GM18519 (cell line): ENCODE data around the gene SLC16A1.
"Not testable (repeated sequence)": the region's sequence is repeated elsewhere in the genome, so short reads cannot be mapped to it uniquely, and the experiment has no call there.

Experiments
- ATAC-seq: cut with Tn5 transposase; IDR thresholded peaks from one replicate; pipeline ENCODE4 v1.9.1; 2021; ENCODE audit warnings: mild to moderate bottlenecking, moderate library complexity; ENCODE audit not compliant: unreplicated experiment, low FRiP score

The SLC16A1 gene

GRCh38 chr1:112888630-112889029 lies 67.4 kb downstream of the SLC16A1 start:
- ATAC-seq: no peak

DNA sequence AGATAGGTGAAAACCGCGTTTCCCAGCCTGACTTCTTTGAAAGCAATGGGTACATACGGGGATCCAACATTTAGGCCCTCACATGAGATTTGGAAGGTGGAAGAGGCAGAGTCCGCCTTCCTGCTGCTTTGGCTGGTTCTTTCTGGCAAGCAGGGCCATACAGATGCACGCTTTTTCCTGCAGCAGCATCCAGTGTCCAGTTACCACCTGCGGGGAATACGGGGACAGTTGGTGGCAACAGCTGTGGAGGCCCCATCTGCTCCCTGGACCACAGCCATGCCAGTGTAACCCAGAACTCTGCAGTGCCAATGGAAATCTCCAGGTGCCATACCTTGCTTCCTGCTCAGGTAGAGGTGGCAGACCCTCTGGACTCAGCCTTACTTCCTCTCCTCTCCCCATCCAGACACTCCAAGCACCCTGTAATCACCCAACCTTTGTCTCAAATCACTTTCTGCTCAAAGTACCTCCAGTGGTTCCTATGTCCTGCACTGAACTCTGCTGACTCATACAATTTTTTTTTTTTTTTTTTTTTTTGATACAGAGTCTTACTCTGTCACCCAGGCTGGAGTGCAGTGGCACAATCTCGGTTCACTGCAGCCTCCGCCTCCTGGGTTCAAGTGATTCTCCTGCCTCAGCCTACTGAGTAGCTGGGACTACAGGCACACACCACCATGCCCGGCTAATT lies 68.3 kb downstream of the SLC16A1 start:
- ATAC-seq: no peak

DNA sequence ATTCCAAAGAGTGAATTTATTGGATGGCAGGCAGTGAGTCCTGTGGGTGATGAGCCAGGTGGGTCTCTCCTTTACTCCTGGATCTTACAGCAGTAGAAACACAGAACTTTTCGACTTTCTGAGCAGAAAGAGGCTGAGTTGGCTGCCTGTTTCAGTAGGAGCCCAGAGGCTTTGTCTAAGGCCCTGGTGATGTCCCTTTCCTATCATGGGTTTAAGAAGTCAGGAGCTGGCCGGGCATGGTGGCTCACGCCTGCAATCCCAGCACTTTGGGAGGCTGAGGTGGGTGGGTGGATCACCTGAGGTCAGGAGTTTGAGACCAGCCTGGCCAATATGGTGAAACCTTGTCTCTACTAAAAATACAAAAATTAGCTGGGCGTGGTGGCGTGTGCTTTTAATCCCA lies 71.0 kb downstream of the SLC16A1 start:
- not testable (repeated sequence) for ATAC-seq

- ATAC-seq: no peak
These were observed 73.7 kb downstream of the SLC16A1 start for GRCh38 chr1:112882271-112882744.

- no peak for ATAC-seq
These were observed 74.3 kb downstream of the SLC16A1 start for GRCh38 chr1:112881742-112882127.

DNA sequence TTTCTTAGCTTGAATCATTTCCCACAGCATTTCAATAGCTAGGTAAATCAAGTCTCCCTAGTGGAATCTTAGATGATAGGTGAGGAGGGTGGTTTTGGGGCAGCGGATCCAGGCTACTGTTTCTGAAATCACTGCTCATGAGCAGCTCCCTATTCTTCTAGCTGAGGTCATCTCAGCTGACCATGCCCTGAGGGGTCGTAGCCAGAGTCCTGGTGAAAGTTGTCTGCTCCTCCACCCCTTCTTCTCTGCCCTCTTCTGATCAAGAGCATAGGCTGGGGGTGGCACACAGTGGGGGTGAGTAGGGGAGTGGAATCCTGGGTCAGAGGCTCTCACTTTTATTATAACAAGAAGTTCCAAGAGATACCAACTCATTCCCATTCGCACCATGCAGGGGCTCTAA lies 76.2 kb downstream of the SLC16A1 start:
- ATAC-seq: no peak

GRCh38 chr1:112878321-112878720 lies 77.7 kb downstream of the SLC16A1 start:
- ATAC-seq: no peak

- no peak for ATAC-seq
These were observed 78.2 kb downstream of the SLC16A1 start for GRCh38 chr1:112877750-112878149.

- no peak for ATAC-seq
These were observed 79.7 kb downstream of the SLC16A1 start for GRCh38 chr1:112876315-112876714.

- ATAC-seq: no peak
These were observed 83.4 kb downstream of the SLC16A1 start for GRCh38 chr1:112872551-112872962.

GRCh38 chr1:112870887-112871646 lies 84.9 kb downstream of the SLC16A1 start:
- ATAC-seq: no peak

DNA sequence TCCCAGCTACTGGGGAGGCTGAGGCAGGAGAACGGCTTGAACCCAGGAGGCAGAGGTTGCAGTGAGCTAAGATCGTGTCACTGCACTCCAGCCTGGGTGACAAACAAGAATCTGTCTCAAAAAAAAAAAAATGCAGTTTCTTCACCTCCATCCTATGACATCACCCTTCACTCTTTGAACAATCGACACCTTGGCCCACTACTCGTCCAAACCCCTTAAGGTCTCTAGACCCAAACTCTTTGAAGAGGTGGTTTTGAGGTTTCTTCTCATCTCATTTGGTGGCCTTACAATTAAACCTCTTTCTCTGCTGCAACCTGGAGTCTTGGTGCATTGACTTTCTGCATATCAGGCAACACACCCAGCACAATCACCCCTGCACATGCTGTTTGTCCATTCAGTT lies 86.1 kb downstream of the SLC16A1 start:
- ATAC-seq: no peak

DNA sequence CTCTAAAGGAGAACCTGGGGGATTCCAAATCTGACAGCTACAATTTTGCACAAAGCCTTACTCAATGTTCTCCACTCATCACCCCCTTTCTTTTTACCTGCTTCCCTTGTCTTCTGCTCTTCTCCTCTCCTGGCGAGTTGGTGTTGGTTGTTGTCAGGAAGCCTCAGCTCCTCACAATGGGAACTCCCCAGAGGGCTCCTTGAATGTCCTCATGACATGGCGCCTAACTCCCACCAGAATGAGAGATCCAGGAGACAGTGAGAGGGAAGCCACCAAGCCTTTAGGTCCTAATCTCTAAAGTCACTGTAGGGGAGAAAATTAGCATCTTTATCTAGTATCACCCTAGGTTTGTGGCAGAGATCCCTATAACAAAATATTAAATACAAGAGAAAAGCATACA lies 87.8 kb downstream of the SLC16A1 start:
- no peak for ATAC-seq

DNA sequence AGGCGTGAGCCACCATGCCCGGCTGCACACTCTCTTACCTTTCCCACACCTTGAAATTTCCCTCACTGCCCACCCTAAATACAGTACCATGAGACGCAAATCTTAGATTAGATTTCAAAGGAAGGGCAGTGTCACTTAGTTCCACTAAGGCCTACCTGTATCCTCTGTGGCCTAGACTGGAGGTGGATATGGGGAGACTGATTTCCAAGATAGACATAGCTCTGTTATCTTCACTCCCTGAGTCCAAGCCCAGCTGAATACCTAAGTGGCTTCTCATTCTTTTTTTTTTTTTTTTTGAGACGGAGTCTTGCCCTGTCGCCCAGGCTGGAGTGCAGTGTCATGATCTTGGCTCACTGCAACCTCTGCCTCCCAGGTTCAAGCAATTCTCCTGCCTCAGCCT lies 89.0 kb downstream of the SLC16A1 start:
- no peak for ATAC-seq

DNA sequence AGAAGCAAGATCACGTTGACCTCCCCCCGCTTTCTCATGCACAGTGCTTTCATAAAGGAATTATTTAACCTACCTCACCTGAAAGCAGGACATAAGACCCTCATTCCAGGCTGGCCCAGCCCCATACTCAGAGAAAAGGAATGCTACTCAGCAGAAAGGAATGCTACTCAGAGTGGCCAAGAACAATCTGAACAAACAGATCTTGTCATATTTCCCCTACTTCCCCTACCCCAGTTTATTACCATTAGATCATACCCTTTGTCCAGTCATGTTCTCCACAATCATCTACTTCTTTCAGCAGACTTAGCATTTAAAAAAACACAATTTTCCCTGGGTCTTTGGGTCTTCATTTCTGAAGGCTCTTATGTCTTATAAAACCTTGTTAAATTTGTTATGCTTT lies 89.8 kb downstream of the SLC16A1 start:
- ATAC-seq: no peak

DNA sequence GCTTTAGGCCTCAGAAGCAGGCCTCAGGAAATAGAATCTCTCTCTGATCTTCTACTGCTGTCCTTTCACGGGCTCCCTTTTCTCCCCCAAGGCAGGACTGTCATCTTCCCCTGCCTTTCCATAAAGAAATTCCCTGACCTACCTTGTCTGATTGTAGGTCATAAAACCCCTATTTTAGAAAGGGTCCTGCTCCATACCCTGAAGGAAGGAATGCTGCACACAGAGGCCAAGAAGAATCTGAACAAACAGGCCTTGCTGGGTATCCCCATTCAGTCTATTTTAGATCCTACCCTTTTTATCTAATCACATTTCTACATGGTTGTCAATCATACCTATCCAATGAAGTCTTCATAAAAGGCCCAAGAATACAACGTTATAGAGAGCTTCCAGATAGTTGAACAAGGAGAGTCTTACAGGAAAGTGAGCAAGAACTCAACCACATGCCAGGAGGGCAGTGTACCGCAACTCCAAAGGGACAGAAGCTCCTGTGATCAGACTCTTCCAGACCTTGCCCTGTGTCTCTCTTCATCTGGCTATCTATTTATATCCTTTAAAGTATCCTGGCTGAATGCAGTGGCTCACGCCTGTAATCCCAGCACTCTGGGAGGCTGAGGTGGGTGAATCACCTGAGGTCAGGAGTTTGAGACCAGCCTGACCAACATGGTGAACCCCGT lies 93.1 kb downstream of the SLC16A1 start:
- ATAC-seq: no peak
